H9 (cell line): Measurements from ENCODE around the gene PPP5C. TPM values are rescaled to one million over a fixed set of nuclear protein-coding genes. Genes with fewer than 3 reads are reported as not detected.

Experiments
- DNase-seq: peaks from one replicate; pipeline ENCODE4 v3.0.0-alpha.2; 2017
- H2AFZ ChIP-seq: one replicate; pipeline ENCODE4 v1.6.1; 2013; ENCODE audit warnings: mild to moderate bottlenecking, low read length, control low read depth, moderate library complexity
- H2AK5ac ChIP-seq: 2 replicates; pipeline ENCODE4 v1.6.1; 2013; ENCODE audit warnings: low read length, control low read depth, mixed read lengths; ENCODE audit not compliant: insufficient read length
- H2BK120ac ChIP-seq: one replicate; pipeline ENCODE4 v1.6.1; 2013; ENCODE audit warnings: low read depth, mild to moderate bottlenecking, low read length, control low read depth, inconsistent platforms; ENCODE audit not compliant: poor library complexity, severe bottlenecking
- H2BK12ac ChIP-seq: 2 replicates; pipeline ENCODE4 v1.6.1; 2013; ENCODE audit warnings: low read length, control low read depth, mixed read lengths, low read depth; ENCODE audit not compliant: insufficient read length
- H2BK15ac ChIP-seq: 2 replicates; pipeline ENCODE4 v1.6.1; 2013; ENCODE audit warnings: low read depth, low read length, control low read depth
- H2BK20ac ChIP-seq: one replicate; pipeline ENCODE4 v1.6.1; 2013; ENCODE audit warnings: low read depth, mild to moderate bottlenecking, low read length, control low read depth, inconsistent platforms; ENCODE audit not compliant: poor library complexity, severe bottlenecking
- H2BK5ac ChIP-seq: 2 replicates; pipeline ENCODE4 v1.6.1; 2013; ENCODE audit warnings: low read length, control low read depth, mixed read lengths; ENCODE audit not compliant: insufficient read length
- H3K14ac ChIP-seq: 2 replicates; pipeline ENCODE4 v1.6.1; 2013; ENCODE audit warnings: low read length, control low read depth; ENCODE audit not compliant: insufficient read depth
- H3K18ac ChIP-seq: 2 replicates; pipeline ENCODE4 v1.6.1; 2013; ENCODE audit warnings: low read depth, mild to moderate bottlenecking, mixed read lengths, low read length, control low read depth; ENCODE audit not compliant: insufficient read length
- H3K23ac ChIP-seq: 2 replicates; pipeline ENCODE4 v1.6.1; 2013; ENCODE audit warnings: low read length, control low read depth, mixed read lengths, low read depth; ENCODE audit not compliant: insufficient read length
- H3K23me2 ChIP-seq: 2 replicates; pipeline ENCODE4 v1.6.1; 2013; ENCODE audit warnings: low read depth, mild to moderate bottlenecking, mixed read lengths, low read length, control low read depth; ENCODE audit not compliant: insufficient read length, poor library complexity, severe bottlenecking
- H3K27ac ChIP-seq: 2 replicates; pipeline ENCODE4 v1.5.1; 2013; ENCODE audit warnings: low read length, control low read depth, mixed read lengths, low read depth; ENCODE audit not compliant: insufficient read length
- H3K27me3 ChIP-seq: 2 replicates; pipeline ENCODE4 v1.6.1; 2013; ENCODE audit warnings: low read length, control low read depth, inconsistent platforms; ENCODE audit not compliant: insufficient read depth
- H3K4ac ChIP-seq: 2 replicates; pipeline ENCODE4 v1.6.1; 2013; ENCODE audit warnings: low read depth, mild to moderate bottlenecking, control low read depth, inconsistent platforms, low read length, moderate library complexity
- H3K4me1 ChIP-seq: 2 replicates; pipeline ENCODE4 v1.6.1; 2013; ENCODE audit warnings: low read length, control low read depth, inconsistent platforms; ENCODE audit not compliant: insufficient read depth
- H3K4me2 ChIP-seq: 2 replicates; pipeline ENCODE4 v1.6.1; 2013; ENCODE audit warnings: low read length, control low read depth, mixed read lengths; ENCODE audit not compliant: insufficient read length, insufficient read depth
- H3K56ac ChIP-seq: 2 replicates; pipeline ENCODE4 v1.6.1; 2013; ENCODE audit warnings: low read depth, mild to moderate bottlenecking, mixed read lengths, low read length, control low read depth; ENCODE audit not compliant: insufficient read length
- H3K79me1 ChIP-seq: 2 replicates; pipeline ENCODE4 v1.6.1; 2013; ENCODE audit warnings: low read depth, mild to moderate bottlenecking, moderate library complexity, low read length, control low read depth, inconsistent platforms; ENCODE audit not compliant: insufficient read depth, poor library complexity, severe bottlenecking
- H3K79me2 ChIP-seq: 2 replicates; pipeline ENCODE4 v1.6.1; 2013; ENCODE audit warnings: low read length, control low read depth, inconsistent platforms; ENCODE audit not compliant: insufficient read depth
- H3K9ac ChIP-seq: 2 replicates; pipeline ENCODE4 v1.6.1; 2013; ENCODE audit warnings: low read length, control low read depth, mixed read lengths; ENCODE audit not compliant: insufficient read length; ENCODE audit errors: extremely low read depth
- H3K9me3 ChIP-seq: one replicate; pipeline ENCODE4 v1.6.1; 2013; ENCODE audit warnings: low read depth, low read length, inconsistent platforms; ENCODE audit not compliant: control insufficient read depth
- H3T11ph ChIP-seq: one replicate; pipeline ENCODE4 v1.6.1; 2013; ENCODE audit warnings: mild to moderate bottlenecking, low read length, control low read depth, inconsistent platforms
- H4K20me1 ChIP-seq: one replicate; pipeline ENCODE4 v1.6.1; 2013; ENCODE audit not compliant: control insufficient read depth, insufficient read length, insufficient read depth
- H4K5ac ChIP-seq: 2 replicates; pipeline ENCODE4 v1.6.1; 2013; ENCODE audit warnings: low read depth, mild to moderate bottlenecking, mixed read lengths, low read length, control low read depth; ENCODE audit not compliant: insufficient read length
- H4K8ac ChIP-seq: replicated peaks from 2 replicates; pipeline ENCODE4 v1.6.1; 2013; ENCODE audit warnings: low read length, control low read depth, mixed read lengths, low read depth; ENCODE audit not compliant: insufficient read length
- H4K91ac ChIP-seq: 2 replicates; pipeline ENCODE4 v1.6.1; 2013; ENCODE audit warnings: low read depth, mild to moderate bottlenecking, moderate library complexity, mixed read lengths, low read length, control low read depth; ENCODE audit not compliant: insufficient read length
- H3K27ac Mint-ChIP-seq, 3 experiments: 2 replicates in 2 of 3; 3 replicates in 1 of 3; pipeline ENCODE4 v1.8.0; 2020 to 2021; ENCODE audit warnings: mixed read lengths in 3 of 3, mild to moderate bottlenecking in 1 of 3, moderate library complexity in 1 of 3
- H3K27me3 Mint-ChIP-seq: 2 replicates; pipeline ENCODE4 v1.8.0; 2021; ENCODE audit warnings: low read depth, mild to moderate bottlenecking, moderate library complexity, mixed read lengths
- H3K36me3 Mint-ChIP-seq, 3 experiments: 2 replicates in 2 of 3; 3 replicates in 1 of 3; pipeline ENCODE4 v1.8.0; 2020 to 2021; ENCODE audit warnings: low read depth in 3 of 3, mixed read lengths in 3 of 3; ENCODE audit not compliant: insufficient read depth in 1 of 3
- H3K4me1 Mint-ChIP-seq, 2 experiments: 2 replicates each; pipeline ENCODE4 v1.8.0; 2020; ENCODE audit warnings: mixed read lengths in 2 of 2
- H3K4me3 Mint-ChIP-seq, 2 experiments: 2 replicates in 1 of 2; 3 replicates in 1 of 2; pipeline ENCODE4 v1.8.0; 2020 to 2021; ENCODE audit warnings: mild to moderate bottlenecking in 2 of 2, mixed read lengths in 2 of 2, moderate library complexity in 1 of 2
- H3K9me3 Mint-ChIP-seq, 2 experiments: 2 replicates in 1 of 2; 3 replicates in 1 of 2; pipeline ENCODE4 v1.8.0; 2020; ENCODE audit warnings: mild to moderate bottlenecking in 2 of 2, mixed read lengths in 2 of 2, moderate library complexity in 1 of 2
- CTCF ChIP-seq: fragments of 200-600 bp; sonication (generic); conservative IDR thresholded peaks from 3 replicates; pipeline ENCODE4 v1.8.0; 2021; ENCODE audit warnings: antibody characterized with exemption, mild to moderate bottlenecking
- WGBS: extraction: QIAGEN DNeasy Blood & Tissue Kit; methylation state at CpG from one replicate; pipeline ENCODE4 v1.1.7; 2013; ENCODE audit warnings: missing lambda C conversion rate, low lambda C conversion rate, mixed read lengths; ENCODE audit not compliant: insufficient read length; ENCODE audit errors: extremely low coverage; 5-methylcytosine and 5-hydroxymethylcytosine counted together
- total RNA-seq: library from RNA; stranded (reverse); gene quantifications from 2 replicates; pipeline ENCODE4 v1.2.1, GENCODE V29; 2021

PPP5C gene
- total RNA-seq, 1 experiment from 2014 or later: 108 TPM

- Mint-ChIP-seq H3K27ac (peak overlapping the region in 2 of 3 experiments; percentile 44 to 88; a peak in 1 of 7 replicates), H3K4me1 (peaks cover 7 to 32% of the 10 kb centered on the region in 2 experiments; a peak in 3 of 4 replicates), H3K9me3 (peaks cover 2 to 5% of the 10 kb centered on the region in 2 experiments; a peak in 2 of 5 replicates), H3K27me3 (no peaks in the 10 kb centered on the region), H3K36me3 (peaks cover 43 to 61% (median 48%) of the 10 kb centered on the region in 3 experiments), H3K4me3 (no peak overlapping the region)
- Histone ChIP-seq H3K23me2 (no peaks in the 10 kb centered on the region), H2BK5ac (no peak overlapping the region), H3K56ac (no peak overlapping the region), H4K8ac (no peak overlapping the region), H3K9ac (no peak overlapping the region), H4K5ac (no peak overlapping the region), H3K79me1 (no peaks in the 10 kb centered on the region), H3K23ac (no peak overlapping the region), H4K20me1 (no peaks in the 10 kb centered on the region), H2AFZ (no peak overlapping the region), H2BK120ac (no peak overlapping the region), H3K4me2 (no peak overlapping the region), H2BK15ac (no peak overlapping the region), H2BK20ac (no peak overlapping the region), H3K27ac (no peak overlapping the region), H3K27me3 (no peaks in the 10 kb centered on the region), H4K91ac (no peak overlapping the region), H3K14ac (no peak overlapping the region), H2BK12ac (no peak overlapping the region), H2AK5ac (no peak overlapping the region), H3K9me3 (no peaks in the 10 kb centered on the region), H3K79me2 (no peaks in the 10 kb centered on the region), H3K4me1 (no peaks in the 10 kb centered on the region), H3K4ac (no peak overlapping the region), H3T11ph (no peak overlapping the region), H3K18ac (no peak overlapping the region)
- WGBS: no CpG with 5 or more reads among the region's 18 CpGs
- no peak for DNase-seq
- no peak for TF ChIP-seq CTCF
Observed at GRCh38 chr19:46390866-46391265, 44.0 kb downstream of the PPP5C start.
